Tibial artery (tissue), 4 donors: ENCODE data around the gene PRSS22.

Source experiments
- DNase-seq, 2 donors: peaks; one replicate each; pipeline ENCODE4 v3.0.0-alpha.2; 2019
- H3K27ac ChIP-seq, 2 donors: fragments of 200-600 bp; sonication (generic) in 1 of 2; 1 replicate in 1 of 2; 2 replicates in 1 of 2; pipeline ENCODE4 v1.5.1; 2018 to 2019; ENCODE audit warnings: mild to moderate bottlenecking in 1 of 2
- H3K27me3 ChIP-seq, 2 donors: fragments of 200-600 bp; sonication (generic) in 1 of 2; one replicate each; pipeline versions ENCODE4 v1.5.1 to v1.6.0; 2016 to 2019
- H3K36me3 ChIP-seq, 3 donors: fragments of 200-600 bp; sonication (generic) in 2 of 3; one replicate each; pipeline ENCODE4 v1.5.1; 2016 to 2019; ENCODE audit warnings: mild to moderate bottlenecking in 2 of 3
- H3K4me1 ChIP-seq, 4 donors: fragments of 200-600 bp; sonication (generic) in 2 of 4; 1 replicate in 3 of 4; 2 replicates in 1 of 4; pipeline ENCODE4 v1.5.1; 2016 to 2019
- H3K4me3 ChIP-seq, 2 donors: fragments of 200-600 bp; sonication (generic) in 1 of 2; 1 replicate in 1 of 2; 2 replicates in 1 of 2; pipeline ENCODE4 v1.5.1; 2018 to 2019; ENCODE audit warnings: mild to moderate bottlenecking in 2 of 2
- H3K9me3 ChIP-seq, 3 donors: fragments of 200-600 bp; sonication (generic) in 1 of 3; one replicate each; pipeline ENCODE4 v1.5.1; 2016 to 2019
- CTCF ChIP-seq, 2 experiments: fragments of 200-600 bp in 1 of 2; fragments of 450-650 bp in 1 of 2; IDR thresholded peaks; one replicate each; pipeline ENCODE4 v1.5.1; 2017 to 2019; ENCODE audit warnings: antibody characterized with exemption in 2 of 2, mild to moderate bottlenecking in 1 of 2, moderate library complexity in 1 of 2
- intact Hi-C: fragments of 100-400 bp; cut with DNase I; formaldehyde crosslinking; loops from one replicate; pipeline ENCODE4 v1.15.0; 2023; ENCODE audit warnings: low total_unique reads

PRSS22 gene

GRCh38 chr16:2839650-2840450, 18.1 kb downstream of the PRSS22 start:
- DNase-seq, result no peak
- intact Hi-C loops, result no loop called here
- H3K4me3 ChIP-seq, result no peak overlapping the region
- H3K4me1 ChIP-seq, result peaks cover 0 to 21% (median 0%) of the 10 kb centered on the region in 4 donors
- no peaks in the 10 kb centered on the region for H3K36me3 ChIP-seq
- no peaks in the 10 kb centered on the region for H3K9me3 ChIP-seq
- no peak overlapping the region for H3K27ac ChIP-seq
- TF ChIP-seq CTCF (IDR thresholded peaks at IDR 0.05), result no peak
- H3K27me3 ChIP-seq, result peaks cover 0 to 69% of the 10 kb centered on the region in 2 donors

GRCh38 chr16:2838928-2839327, 19.0 kb downstream of the PRSS22 start:
- DNase-seq, result no peak

GRCh38 chr16:2836646-2837508, 21.1 kb downstream of the PRSS22 start:
- H3K27me3 ChIP-seq, result peaks cover 0 to 72% of the 10 kb centered on the region in 2 donors
- no peaks in the 10 kb centered on the region for H3K36me3 ChIP-seq
- no peak overlapping the region for H3K27ac ChIP-seq
- no peaks in the 10 kb centered on the region for H3K9me3 ChIP-seq
- intact Hi-C loops, result no loop called here
- H3K4me1 ChIP-seq, result peaks cover 0 to 16% (median 0%) of the 10 kb centered on the region in 4 donors
- no peak for TF ChIP-seq CTCF (IDR thresholded peaks at IDR 0.05)
- no peak for DNase-seq
- H3K4me3 ChIP-seq, result no peak overlapping the region

More at GRCh38 chr16:2838928-2839327, 19.0 kb downstream of the PRSS22 start:
- Histone ChIP-seq H3K27ac (no peak overlapping the region), H3K4me1 (peaks cover 0 to 21% (median 0%) of the 10 kb centered on the region in 4 donors), H3K9me3 (no peaks in the 10 kb centered on the region), H3K4me3 (no peak overlapping the region), H3K27me3 (peaks cover 0 to 69% of the 10 kb centered on the region in 2 donors), H3K36me3 (no peaks in the 10 kb centered on the region)
- intact Hi-C loops, result no loop called here
- TF ChIP-seq CTCF (IDR thresholded peaks at IDR 0.05), result peak; percentile 36 to 45

GRCh38 chr16:2835638-2836493, 22.1 kb downstream of the PRSS22 start:
- Histone ChIP-seq H3K36me3 (no peaks in the 10 kb centered on the region), H3K9me3 (no peaks in the 10 kb centered on the region), H3K27me3 (peaks cover 0 to 72% of the 10 kb centered on the region in 2 donors), H3K4me3 (no peak overlapping the region), H3K4me1 (peaks cover 0 to 16% (median 0%) of the 10 kb centered on the region in 4 donors), H3K27ac (no peak overlapping the region)
- intact Hi-C loops, result no loop called here
- TF ChIP-seq CTCF (IDR thresholded peaks at IDR 0.05), result no peak
- DNase-seq, result no peak

GRCh38 chr16:2834968-2835367, 23.0 kb downstream of the PRSS22 start:
- no peaks in the 10 kb centered on the region for H3K9me3 ChIP-seq
- intact Hi-C loops, result no loop called here
- H3K36me3 ChIP-seq, result no peaks in the 10 kb centered on the region
- peaks cover 0 to 72% of the 10 kb centered on the region in 2 donors for H3K27me3 ChIP-seq
- no peak overlapping the region for H3K4me3 ChIP-seq
- no peak overlapping the region for H3K27ac ChIP-seq
- no peak for DNase-seq
- TF ChIP-seq CTCF (IDR thresholded peaks at IDR 0.05), result no peak
- peaks cover 0 to 16% (median 0%) of the 10 kb centered on the region in 4 donors for H3K4me1 ChIP-seq
